GM18909 (cell line): ENCODE results near the gene CUL3.

ENCODE experiments used
- ATAC-seq: cut with Tn5 transposase; IDR thresholded peaks from one replicate; pipeline ENCODE4 v1.9.1; 2021; ENCODE audit warnings: mild to moderate bottlenecking; ENCODE audit not compliant: unreplicated experiment, poor library complexity

Gene CUL3

GRCh38 chr2:224432003-224432579 lies 153.1 kb downstream of the CUL3 start:
- ATAC-seq, result no peak

GRCh38 chr2:224429441-224429810 lies 155.7 kb downstream of the CUL3 start:
- no peak for ATAC-seq

GRCh38 chr2:224428787-224429440 lies 156.2 kb downstream of the CUL3 start:
- ATAC-seq, result no peak

- ATAC-seq, result no peak
Measured at GRCh38 chr2:224427471-224427870, 157.7 kb downstream of the CUL3 start.

GRCh38 chr2:224426656-224427055 lies 158.5 kb downstream of the CUL3 start:
- no peak for ATAC-seq

GRCh38 chr2:224421065-224421464 lies 164.1 kb downstream of the CUL3 start:
- no peak for ATAC-seq
